SK-N-SH treated with all-trans-retinoic acid at 6 μM for 48 hours (cell line): ENCODE measurements around the gene SUPT3H.

Experiments used
- ATAC-seq: fragments of 200-7000 bp; cut with Tn5 transposase; 3 replicates; pipeline ENCODE4 v1.9.1; 2020; ENCODE audit warnings: mild to moderate bottlenecking, moderate library complexity
- BACH2 ChIP-seq: fragments of 250-450 bp; sonication (Bioruptor Pico); IDR thresholded peaks from 2 replicates; pipeline ENCODE4 v1.9.0; 2021; ENCODE audit warnings: mild to moderate bottlenecking, borderline replicate concordance
- CREB5 ChIP-seq: fragments of 250-450 bp; sonication (Bioruptor Pico); IDR thresholded peaks from 2 replicates; pipeline ENCODE4 v1.5.1; 2020; ENCODE audit warnings: low read depth, mild to moderate bottlenecking, moderate library complexity
- ESRRG ChIP-seq: fragments of 250-450 bp; sonication (Bioruptor Pico); IDR thresholded peaks from 2 replicates; pipeline ENCODE4 v1.6.1; 2021; ENCODE audit warnings: mild to moderate bottlenecking
- GLIS3 ChIP-seq: fragments of 250-450 bp; sonication (Bioruptor Pico); IDR thresholded peaks from 2 replicates; pipeline ENCODE4 v1.5.0; 2020; ENCODE audit warnings: mild to moderate bottlenecking, moderate library complexity
- ISL1 ChIP-seq: fragments of 250-450 bp; sonication (Bioruptor Pico); IDR thresholded peaks from 2 replicates; pipeline ENCODE4 v2.1.2; 2022; ENCODE audit warnings: mild to moderate bottlenecking, moderate library complexity
- OSR1 ChIP-seq: fragments of 250-450 bp; sonication (Bioruptor Pico); IDR thresholded peaks from 2 replicates; pipeline ENCODE4 v1.8.0; 2022; ENCODE audit warnings: moderate library complexity, mild to moderate bottlenecking, inconsistent platforms
- PATZ1 ChIP-seq: fragments of 250-450 bp; sonication (Bioruptor Pico); IDR thresholded peaks from 2 replicates; pipeline ENCODE4 v1.8.0; 2020; ENCODE audit warnings: mild to moderate bottlenecking, moderate library complexity, borderline replicate concordance
- PPARA ChIP-seq: fragments of 250-450 bp; sonication (Bioruptor Pico); IDR thresholded peaks from 2 replicates; pipeline ENCODE4 v1.5.0; 2020; ENCODE audit warnings: mild to moderate bottlenecking, borderline replicate concordance
- RARB ChIP-seq: fragments of 250-450 bp; sonication (Bioruptor Pico); IDR thresholded peaks from 2 replicates; pipeline ENCODE4 v1.8.0; 2021; ENCODE audit warnings: mild to moderate bottlenecking, moderate library complexity
- SNAI2 ChIP-seq: fragments of 250-450 bp; sonication (Bioruptor Pico); IDR thresholded peaks from 2 replicates; pipeline ENCODE4 v1.5.0; 2020; ENCODE audit warnings: mild to moderate bottlenecking, moderate library complexity
- TCF4 ChIP-seq: fragments of 250-450 bp; sonication (Bioruptor Pico); IDR thresholded peaks from 2 replicates; pipeline ENCODE4 v1.8.0; 2021; ENCODE audit warnings: mild to moderate bottlenecking, moderate library complexity, borderline replicate concordance
- TOX ChIP-seq: fragments of 250-450 bp; sonication (Bioruptor Pico); IDR thresholded peaks from 2 replicates; pipeline ENCODE4 v1.8.0; 2021; ENCODE audit warnings: mild to moderate bottlenecking, moderate library complexity, borderline replicate concordance
- ZC3H10 ChIP-seq: fragments of 250-450 bp; sonication (Bioruptor Pico); IDR thresholded peaks from 2 replicates; pipeline ENCODE4 v1.5.1; 2021; ENCODE audit warnings: mild to moderate bottlenecking, moderate library complexity
- ZFP3 ChIP-seq: fragments of 250-450 bp; sonication (Bioruptor Pico); IDR thresholded peaks from 2 replicates; pipeline ENCODE4 v1.5.0; 2020; ENCODE audit warnings: mild to moderate bottlenecking, moderate library complexity
- ZNF565 ChIP-seq: fragments of 450-650 bp; formaldehyde crosslinking; conservative IDR thresholded peaks from 2 replicates; pipeline ENCODE4 v1.5.0; 2020; ENCODE audit warnings: low read depth, mild to moderate bottlenecking, moderate library complexity
- ZNF70 ChIP-seq: fragments of 450-650 bp; formaldehyde crosslinking; IDR thresholded peaks from 2 replicates; pipeline ENCODE4 v1.5.0; 2020; ENCODE audit warnings: mild to moderate bottlenecking, moderate library complexity
- ZNF8 ChIP-seq: fragments of 450-650 bp; formaldehyde crosslinking; IDR thresholded peaks from 2 replicates; pipeline ENCODE4 v1.5.0; 2020; ENCODE audit warnings: mild to moderate bottlenecking, moderate library complexity
- TF ChIP-seq, protein P1 (sequence below): fragments of 250-450 bp; sonication (Bioruptor Pico); IDR thresholded peaks from 2 replicates; pipeline ENCODE4 v1.5.1; 2021; ENCODE audit warnings: mild to moderate bottlenecking, moderate library complexity
- TF ChIP-seq, protein P2 (sequence below): fragments of 250-450 bp; sonication (Bioruptor Pico); IDR thresholded peaks from 2 replicates; pipeline ENCODE4 v1.5.0; 2020; ENCODE audit warnings: mild to moderate bottlenecking, moderate library complexity
- TF ChIP-seq, protein P3 (sequence below): fragments of 250-450 bp; sonication (Bioruptor Pico); IDR thresholded peaks from 2 replicates; pipeline ENCODE4 v1.8.0; 2021; ENCODE audit warnings: low read depth, mild to moderate bottlenecking, moderate library complexity, borderline replicate concordance

SUPT3H gene

DNA sequence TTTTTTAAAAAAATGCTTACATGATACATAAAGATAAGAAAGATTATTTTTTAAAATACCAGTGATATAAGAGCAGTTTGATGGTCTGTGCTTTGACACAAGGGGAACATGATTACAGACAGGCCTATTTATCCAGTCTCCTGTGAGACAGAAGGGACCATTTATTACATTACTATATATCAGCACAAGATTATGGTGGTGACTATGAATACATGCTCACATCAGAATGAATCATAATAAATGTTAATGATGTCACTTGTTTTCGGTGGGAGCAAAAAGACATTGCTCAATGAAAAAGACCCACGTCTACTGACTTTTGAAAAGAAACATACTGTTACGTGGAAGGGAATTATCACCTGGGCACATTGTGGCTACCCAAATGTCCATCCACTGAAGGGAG lies 535.1 kb downstream of the SUPT3H start:
- TF ChIP-seq PPARA (CRISPR knock-in tag) (no peak), ZNF8 (no peak), ISL1 (CRISPR knock-in tag) (peak; percentile 63; the same call in 1 of the 2 replicates), CREB5 (CRISPR knock-in tag) (no peak)
- TF ChIP-seq, protein P1, sequence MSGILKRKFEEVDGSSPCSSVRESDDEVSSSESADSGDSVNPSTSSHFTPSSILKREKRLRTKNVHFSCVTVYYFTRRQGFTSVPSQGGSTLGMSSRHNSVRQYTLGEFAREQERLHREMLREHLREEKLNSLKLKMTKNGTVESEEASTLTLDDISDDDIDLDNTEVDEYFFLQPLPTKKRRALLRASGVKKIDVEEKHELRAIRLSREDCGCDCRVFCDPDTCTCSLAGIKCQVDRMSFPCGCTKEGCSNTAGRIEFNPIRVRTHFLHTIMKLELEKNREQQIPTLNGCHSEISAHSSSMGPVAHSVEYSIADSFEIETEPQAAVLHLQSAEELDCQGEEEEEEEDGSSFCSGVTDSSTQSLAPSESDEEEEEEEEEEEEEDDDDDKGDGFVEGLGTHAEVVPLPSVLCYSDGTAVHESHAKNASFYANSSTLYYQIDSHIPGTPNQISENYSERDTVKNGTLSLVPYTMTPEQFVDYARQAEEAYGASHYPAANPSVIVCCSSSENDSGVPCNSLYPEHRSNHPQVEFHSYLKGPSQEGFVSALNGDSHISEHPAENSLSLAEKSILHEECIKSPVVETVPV (CRISPR knock-in tag) = no peak
- no peak for ATAC-seq

- no peak for TF ChIP-seq TOX (CRISPR knock-in tag)
- TF ChIP-seq OSR1 (CRISPR knock-in tag) = no peak
- TF ChIP-seq, protein P2, sequence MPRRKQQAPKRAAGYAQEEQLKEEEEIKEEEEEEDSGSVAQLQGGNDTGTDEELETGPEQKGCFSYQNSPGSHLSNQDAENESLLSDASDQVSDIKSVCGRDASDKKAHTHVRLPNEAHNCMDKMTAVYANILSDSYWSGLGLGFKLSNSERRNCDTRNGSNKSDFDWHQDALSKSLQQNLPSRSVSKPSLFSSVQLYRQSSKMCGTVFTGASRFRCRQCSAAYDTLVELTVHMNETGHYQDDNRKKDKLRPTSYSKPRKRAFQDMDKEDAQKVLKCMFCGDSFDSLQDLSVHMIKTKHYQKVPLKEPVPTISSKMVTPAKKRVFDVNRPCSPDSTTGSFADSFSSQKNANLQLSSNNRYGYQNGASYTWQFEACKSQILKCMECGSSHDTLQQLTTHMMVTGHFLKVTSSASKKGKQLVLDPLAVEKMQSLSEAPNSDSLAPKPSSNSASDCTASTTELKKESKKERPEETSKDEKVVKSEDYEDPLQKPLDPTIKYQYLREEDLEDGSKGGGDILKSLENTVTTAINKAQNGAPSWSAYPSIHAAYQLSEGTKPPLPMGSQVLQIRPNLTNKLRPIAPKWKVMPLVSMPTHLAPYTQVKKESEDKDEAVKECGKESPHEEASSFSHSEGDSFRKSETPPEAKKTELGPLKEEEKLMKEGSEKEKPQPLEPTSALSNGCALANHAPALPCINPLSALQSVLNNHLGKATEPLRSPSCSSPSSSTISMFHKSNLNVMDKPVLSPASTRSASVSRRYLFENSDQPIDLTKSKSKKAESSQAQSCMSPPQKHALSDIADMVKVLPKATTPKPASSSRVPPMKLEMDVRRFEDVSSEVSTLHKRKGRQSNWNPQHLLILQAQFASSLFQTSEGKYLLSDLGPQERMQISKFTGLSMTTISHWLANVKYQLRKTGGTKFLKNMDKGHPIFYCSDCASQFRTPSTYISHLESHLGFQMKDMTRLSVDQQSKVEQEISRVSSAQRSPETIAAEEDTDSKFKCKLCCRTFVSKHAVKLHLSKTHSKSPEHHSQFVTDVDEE = no peak
- no peak for TF ChIP-seq SNAI2
- no peak for TF ChIP-seq ZNF8
- no peak for TF ChIP-seq ZFP3 (CRISPR knock-in tag)
- no peak for TF ChIP-seq TCF4 (CRISPR knock-in tag)
- TF ChIP-seq, protein P1 (CRISPR knock-in tag) = no peak
- no peak for TF ChIP-seq ZC3H10 (CRISPR knock-in tag)
- TF ChIP-seq ZNF70 = no peak
- TF ChIP-seq ZNF565 (CRISPR knock-in tag) = no peak
- no peak for TF ChIP-seq PATZ1 (CRISPR knock-in tag)
- no peak for TF ChIP-seq GLIS3 (CRISPR knock-in tag)
- no peak for TF ChIP-seq RARB (CRISPR knock-in tag)
- TF ChIP-seq BACH2 (CRISPR knock-in tag) = no peak
- TF ChIP-seq, protein P3, sequence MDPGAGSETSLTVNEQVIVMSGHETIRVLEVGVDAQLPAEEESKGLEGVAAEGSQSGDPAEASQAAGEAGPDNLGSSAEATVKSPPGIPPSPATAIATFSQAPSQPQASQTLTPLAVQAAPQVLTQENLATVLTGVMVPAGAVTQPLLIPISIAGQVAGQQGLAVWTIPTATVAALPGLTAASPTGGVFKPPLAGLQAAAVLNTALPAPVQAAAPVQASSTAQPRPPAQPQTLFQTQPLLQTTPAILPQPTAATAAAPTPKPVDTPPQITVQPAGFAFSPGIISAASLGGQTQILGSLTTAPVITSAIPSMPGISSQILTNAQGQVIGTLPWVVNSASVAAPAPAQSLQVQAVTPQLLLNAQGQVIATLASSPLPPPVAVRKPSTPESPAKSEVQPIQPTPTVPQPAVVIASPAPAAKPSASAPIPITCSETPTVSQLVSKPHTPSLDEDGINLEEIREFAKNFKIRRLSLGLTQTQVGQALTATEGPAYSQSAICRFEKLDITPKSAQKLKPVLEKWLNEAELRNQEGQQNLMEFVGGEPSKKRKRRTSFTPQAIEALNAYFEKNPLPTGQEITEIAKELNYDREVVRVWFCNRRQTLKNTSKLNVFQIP (CRISPR knock-in tag) = no peak
- no peak for TF ChIP-seq PPARA (CRISPR knock-in tag)
- no peak for TF ChIP-seq CREB5 (CRISPR knock-in tag)
- TF ChIP-seq ISL1 (CRISPR knock-in tag) = no peak
- no peak for TF ChIP-seq ESRRG (CRISPR knock-in tag)
- ATAC-seq = no peak
These were observed 535.9 kb downstream of the SUPT3H start for GRCh38 chr6:44841829-44842228.
